ENCODE results near the gene PPP1R1A.

- TF ChIP-seq POLR2AphosphoS5 (IDR thresholded peaks at IDR 0.05) (no peak), CTCF (IDR thresholded peaks at IDR 0.05) (no peak)
Observed at GRCh38 chr12:54624315-54625279, 36.1 kb upstream of the PPP1R1A start.

All from prostate gland (tissue), 2 donors.